HCT116 (cell line): ENCODE results near the gene SUMO3. TPM values are rescaled to one million over a fixed set of nuclear protein-coding genes. Genes with fewer than 3 reads are reported as not detected.
A peak's percentile ranks its signal among the peaks of the same experiment; 100 is the strongest.

Source experiments
- ATAC-seq: fragments of 200-7000 bp; cut with Tn5 transposase; 2 replicates; pipeline ENCODE4 v1.9.1; 2020; ENCODE audit warnings: mild to moderate bottlenecking, moderate library complexity
- BruUV-seq: library from RNA; stranded (reverse); fragments of 400-500 nt; replicated peaks from 2 replicates; lab custom pipeline; 2021; lab: Mats Ljungman, UMichigan
- CTCF ChIA-PET: fragments of 300-600 bp; sonication (Branson Sonifier 250); formaldehyde crosslinking; loops from one replicate; lab custom pipeline; 2021; ENCODE audit warnings: antibody characterized with exemption; lab: Charles Lee
- POLR2A ChIA-PET: fragments of 300-600, 350-600 bp; sonication (Branson Sonifier 250); formaldehyde crosslinking; loops from one replicate; lab custom pipeline; 2021; ENCODE audit warnings: antibody characterized with exemption; lab: Charles Lee
- RAD21 ChIA-PET, 2 experiments: fragments of 300-600 bp; sonication (Branson Sonifier 250); formaldehyde crosslinking; loops; one replicate each; lab custom pipeline; 2023; ENCODE audit warnings: low total read pairs in 2 of 2; ENCODE audit not compliant: uncharacterized antibody in 2 of 2, unreplicated experiment in 2 of 2, low non-redundant PET in 1 of 2; lab: Charles Lee
- DNase-seq: peaks from one replicate; pipeline ENCODE4 v3.0.0-alpha.2; 2010; ENCODE audit warnings: low read depth, low spot score
- H2AFZ ChIP-seq: fragments of 200-600 bp; shearing (Covaris generic), sonication (generic); 2 replicates; pipeline ENCODE4 v1.6.1; 2017; ENCODE audit warnings: low read depth, mixed run types, mixed read lengths, antibody characterized with exemption, low read length; ENCODE audit not compliant: poor library complexity, severe bottlenecking
- H3K27ac ChIP-seq: 2 replicates; pipeline ENCODE4 v1.5.1; 2012; ENCODE audit warnings: low read depth, low read length
- H3K27me3 ChIP-seq: fragments of 200-600 bp; sonication (generic); 2 replicates; pipeline ENCODE4 v1.6.1; 2016; ENCODE audit warnings: mixed run types, low read length, mixed read lengths; ENCODE audit not compliant: insufficient read depth
- H3K36me3 ChIP-seq, 2 experiments: fragments of 200-500 bp in 1 of 2; fragments of 200-600 bp in 1 of 2; sonication (Bioruptor generic) in 1 of 2; sonication (generic) in 1 of 2; 2 replicates each; pipeline versions ENCODE4 v1.5.1 to v1.6.1; 2014 to 2016; ENCODE audit warnings: low read length in 2 of 2, inconsistent platforms in 1 of 2, mixed read lengths in 1 of 2, mixed run types in 1 of 2; ENCODE audit not compliant: insufficient read depth in 2 of 2, control insufficient read depth in 1 of 2
- H3K4me1 ChIP-seq, 2 experiments: fragments of 200-600 bp in 1 of 2; sonication (generic) in 1 of 2; 2 replicates each; pipeline versions ENCODE4 v1.5.1 to v1.6.1; 2012 to 2017; ENCODE audit warnings: low read length in 2 of 2, inconsistent platforms in 1 of 2, mild to moderate bottlenecking in 1 of 2, mixed read lengths in 1 of 2, mixed run types in 1 of 2, moderate library complexity in 1 of 2; ENCODE audit not compliant: insufficient read depth in 2 of 2, control insufficient read depth in 1 of 2
- H3K4me2 ChIP-seq: fragments of 200-600 bp; sonication (generic); 2 replicates; pipeline ENCODE4 v1.6.1; 2017; ENCODE audit warnings: mixed run types, low read length, mixed read lengths
- H3K4me3 ChIP-seq, 2 experiments: fragments of 200-600 bp in 1 of 2; sonication (generic) in 1 of 2; replicated peaks in 1 of 2; 2 replicates each; pipeline ENCODE4 v1.5.1; 2011 to 2016; ENCODE audit warnings: low read length in 2 of 2, control low read depth in 1 of 2, low read depth in 1 of 2, mild to moderate bottlenecking in 1 of 2, mixed read lengths in 1 of 2, mixed run types in 1 of 2
- H3K79me2 ChIP-seq: fragments of 200-600 bp; sonication (generic); 2 replicates; pipeline ENCODE4 v1.6.1; 2017; ENCODE audit warnings: mild to moderate bottlenecking, mixed run types, low read length, moderate library complexity, mixed read lengths; ENCODE audit not compliant: insufficient read depth
- H3K9ac ChIP-seq: fragments of 200-600 bp; sonication (generic); 2 replicates; pipeline ENCODE4 v1.6.1; 2016; ENCODE audit warnings: low read length, mixed read lengths
- H3K9me2 ChIP-seq: fragments of 200-600 bp; sonication (generic), shearing (Covaris generic); 2 replicates; pipeline ENCODE4 v1.6.1; 2017; ENCODE audit warnings: mixed run types, mild to moderate bottlenecking, moderate library complexity; ENCODE audit not compliant: insufficient read depth
- H3K9me3 ChIP-seq, 2 experiments: fragments of 200-500 bp in 1 of 2; fragments of 200-600 bp in 1 of 2; sonication (Bioruptor generic) in 1 of 2; sonication (generic) in 1 of 2; 2 replicates each; pipeline ENCODE4 v1.6.1; 2014 to 2017; ENCODE audit warnings: low read length in 2 of 2, mixed read lengths in 2 of 2, inconsistent platforms in 1 of 2, low read depth in 1 of 2, mild to moderate bottlenecking in 1 of 2, mixed run types in 1 of 2, moderate library complexity in 1 of 2; ENCODE audit not compliant: control insufficient read depth in 1 of 2, insufficient read depth in 1 of 2
- H4K20me1 ChIP-seq: fragments of 200-600 bp; sonication (generic), shearing (Covaris generic); 2 replicates; pipeline ENCODE4 v1.6.1; 2017; ENCODE audit warnings: mixed run types, mild to moderate bottlenecking, moderate library complexity; ENCODE audit not compliant: insufficient read depth
- ZBTB33 ChIP-seq: IDR thresholded peaks from 2 replicates; pipeline ENCODE4 v1.6.1; 2011; ENCODE audit warnings: mild to moderate bottlenecking, low read length, moderate library complexity; ENCODE audit not compliant: insufficient replicate concordance; ENCODE audit errors: extremely low read depth
- intact Hi-C: fragments of 100-400 bp; cut with micrococcal nuclease; formaldehyde crosslinking; loops from 2 replicates; pipeline ENCODE4 v1.10.0; 2022
- total RNA-seq: library from RNA; stranded (reverse); gene quantifications from one replicate; pipeline ENCODE4 v1.2.1, GENCODE V29; 2021; ENCODE audit not compliant: unreplicated experiment
- TF ChIP-seq, protein P1 (sequence below), 3 experiments: fragments of 200-600 bp in 1 of 3; sonication (generic) in 1 of 3; IDR thresholded peaks in 2 of 3; conservative IDR thresholded peaks in 1 of 3; 2 replicates each; pipeline ENCODE4 v1.5.1; 2012 to 2017; ENCODE audit warnings: low read depth in 2 of 3, low read length in 2 of 3, antibody characterized with exemption in 1 of 3, borderline replicate concordance in 1 of 3, control low read depth in 1 of 3, mild to moderate bottlenecking in 1 of 3, mixed read lengths in 1 of 3, mixed run types in 1 of 3, moderate library complexity in 1 of 3; ENCODE audit not compliant: insufficient read depth in 1 of 3

Gene SUMO3
- total RNA-seq, 1 experiment from 2014 or later = 31.5 TPM

GRCh38 chr21:44793592-44794374 is 24.1 kb downstream of the SUMO3 start:
- CTCF ChIA-PET = interaction anchor here (0.6 to 1.5 kb wide), 16 partner anchors 8 to 314 kb away, joined by 3 to 28 read pairs (median 4); partner anchors contain the start of genes PTTG1IP, SUMO3 and UBE2G2
- Histone ChIP-seq H3K36me3 (peaks cover 5 to 34% of the 10 kb centered on the region in 2 experiments; a peak in 3 of 4 replicates), H3K9ac (no peak overlapping the region)
- TF ChIP-seq, protein P1, sequence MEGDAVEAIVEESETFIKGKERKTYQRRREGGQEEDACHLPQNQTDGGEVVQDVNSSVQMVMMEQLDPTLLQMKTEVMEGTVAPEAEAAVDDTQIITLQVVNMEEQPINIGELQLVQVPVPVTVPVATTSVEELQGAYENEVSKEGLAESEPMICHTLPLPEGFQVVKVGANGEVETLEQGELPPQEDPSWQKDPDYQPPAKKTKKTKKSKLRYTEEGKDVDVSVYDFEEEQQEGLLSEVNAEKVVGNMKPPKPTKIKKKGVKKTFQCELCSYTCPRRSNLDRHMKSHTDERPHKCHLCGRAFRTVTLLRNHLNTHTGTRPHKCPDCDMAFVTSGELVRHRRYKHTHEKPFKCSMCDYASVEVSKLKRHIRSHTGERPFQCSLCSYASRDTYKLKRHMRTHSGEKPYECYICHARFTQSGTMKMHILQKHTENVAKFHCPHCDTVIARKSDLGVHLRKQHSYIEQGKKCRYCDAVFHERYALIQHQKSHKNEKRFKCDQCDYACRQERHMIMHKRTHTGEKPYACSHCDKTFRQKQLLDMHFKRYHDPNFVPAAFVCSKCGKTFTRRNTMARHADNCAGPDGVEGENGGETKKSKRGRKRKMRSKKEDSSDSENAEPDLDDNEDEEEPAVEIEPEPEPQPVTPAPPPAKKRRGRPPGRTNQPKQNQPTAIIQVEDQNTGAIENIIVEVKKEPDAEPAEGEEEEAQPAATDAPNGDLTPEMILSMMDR (IDR thresholded peaks at IDR 0.05 in 2 of 3, conservative IDR thresholded peaks at IDR 0.05 in 1 of 3; ENCODE audit: borderline replicate concordance in 1 of 3, insufficient read depth in 1 of 3, low read depth in 2 of 3, low read length in 2 of 3) = 0 out of 6 replicates have a peak, but pooled peaks of 1 of the 3 experiments have one; percentile 6
- no peak for TF ChIP-seq ZBTB33
- TF ChIP-seq, all 23 proteins: peak for 1
- Histone ChIP-seq H3K79me2 (peaks cover 98% of the 10 kb centered on the region), H3K27ac (no peak overlapping the region), H4K20me1 (peaks cover 16% of the 10 kb centered on the region; the same call in 1 of the 2 replicates), H3K9me3 (no peaks in the 10 kb centered on the region), H3K4me3 (no peak overlapping the region), H3K4me1 (no peaks in the 10 kb centered on the region), H3K27me3 (no peaks in the 10 kb centered on the region), H2AFZ (no peak overlapping the region), H3K4me2 (no peak overlapping the region), H3K9me2 (no peaks in the 10 kb centered on the region)
- POLR2A ChIA-PET = interaction anchor here (1.3 kb wide), 1 partner anchor 283 kb away, joined by 7 read pairs; no protein-coding TSS in a partner anchor
- intact Hi-C loops = loop anchor here (1.0 kb wide), 1 partner anchor 283 kb away; no protein-coding TSS in a partner anchor
- DNase-seq = no peak
- peak; percentile 16; the same call in 1 of the 2 replicates for ATAC-seq
- RAD21 ChIA-PET = interaction anchor here in 1 of 2 experiments (0.6 to 1.5 kb wide), 3 partner anchors 51 to 283 kb away, joined by 3 to 5 read pairs (median 3); no protein-coding TSS in a partner anchor
- no TSS peak for BruUV-seq
